GM23338 (cell line): Measurements from ENCODE around the gene KIFBP. TPM values are rescaled to one million over a fixed set of nuclear protein-coding genes. Genes with fewer than 3 reads are reported as not detected.
A peak's percentile ranks its signal among the peaks of the same experiment; 100 is the strongest.

Experiments
- ATAC-seq: fragments of 200-7000 bp; cut with Tn5 transposase; 3 replicates; pipeline ENCODE4 v1.9.1; 2020
- DNase-seq: peaks from one replicate; pipeline ENCODE4 v3.0.0-alpha.2; 2015; ENCODE audit warnings: low spot score
- H2AFZ ChIP-seq: fragments of 200-600 bp; sonication (generic); 2 replicates; pipeline ENCODE4 v1.8.0; 2016; ENCODE audit warnings: antibody characterized with exemption, mild to moderate bottlenecking, moderate library complexity
- H3F3A ChIP-seq: fragments of 200-600 bp; sonication (generic); replicated peaks from 2 replicates; pipeline ENCODE4 v1.8.0; 2017; ENCODE audit warnings: antibody characterized with exemption, mixed run types, low read depth
- H3K27ac ChIP-seq: fragments of 200-600 bp; sonication (generic); 2 replicates; pipeline ENCODE4 v1.6.1; 2016; ENCODE audit warnings: low read depth
- H3K27me3 ChIP-seq: fragments of 200-600 bp; sonication (generic); 2 replicates; pipeline ENCODE4 v1.8.0; 2016; ENCODE audit warnings: mild to moderate bottlenecking, mixed run types, moderate library complexity; ENCODE audit not compliant: insufficient read depth
- H3K36me3 ChIP-seq: fragments of 200-600 bp; sonication (generic); 2 replicates; pipeline ENCODE4 v1.8.0; 2016; ENCODE audit warnings: mild to moderate bottlenecking; ENCODE audit not compliant: insufficient read depth
- H3K4me1 ChIP-seq: fragments of 200-600 bp; sonication (generic); 2 replicates; pipeline ENCODE4 v1.8.0; 2016; ENCODE audit warnings: mild to moderate bottlenecking, moderate library complexity; ENCODE audit not compliant: insufficient read depth
- H3K4me2 ChIP-seq: fragments of 200-600 bp; sonication (generic); 2 replicates; pipeline ENCODE4 v1.7.1; 2017; ENCODE audit warnings: mixed run types
- H3K4me3 ChIP-seq: fragments of 200-600 bp; sonication (generic); 2 replicates; pipeline ENCODE4 v1.6.1; 2016; ENCODE audit warnings: mixed run types
- H3K79me2 ChIP-seq: fragments of 200-600 bp; sonication (generic); replicated peaks from 2 replicates; pipeline ENCODE4 v1.8.0; 2017; ENCODE audit warnings: mild to moderate bottlenecking; ENCODE audit not compliant: insufficient read depth
- H3K9me2 ChIP-seq: fragments of 200-600 bp; sonication (generic); 2 replicates; pipeline ENCODE4 v1.8.0; 2017; ENCODE audit not compliant: insufficient read depth
- H4K20me1 ChIP-seq: fragments of 200-600 bp; sonication (generic); replicated peaks from 2 replicates; pipeline ENCODE4 v1.8.0; 2017; ENCODE audit warnings: mild to moderate bottlenecking; ENCODE audit not compliant: insufficient read depth
- H3K27ac Mint-ChIP-seq: 2 replicates; pipeline ENCODE4 v1.8.0; 2020; ENCODE audit warnings: inconsistent platforms, mild to moderate bottlenecking, moderate library complexity, mixed read lengths
- H3K27me3 Mint-ChIP-seq: 3 replicates; pipeline ENCODE4 v1.8.0; 2022; ENCODE audit warnings: low read depth, mild to moderate bottlenecking, moderate library complexity, mixed read lengths, inconsistent platforms; ENCODE audit not compliant: insufficient read depth, poor library complexity
- H3K36me3 Mint-ChIP-seq: 3 replicates; pipeline ENCODE4 v1.8.0; 2021; ENCODE audit warnings: low read depth, mild to moderate bottlenecking, inconsistent platforms, moderate library complexity, mixed read lengths
- H3K4me1 Mint-ChIP-seq: 3 replicates; pipeline ENCODE4 v1.8.0; 2020; ENCODE audit warnings: mild to moderate bottlenecking, inconsistent platforms, mixed read lengths
- H3K4me3 Mint-ChIP-seq: 3 replicates; pipeline ENCODE4 v1.8.0; 2021; ENCODE audit warnings: moderate library complexity, mild to moderate bottlenecking, inconsistent platforms, mixed read lengths
- H3K9me3 Mint-ChIP-seq: 3 replicates; pipeline ENCODE4 v1.8.0; 2020; ENCODE audit warnings: moderate library complexity, mild to moderate bottlenecking, inconsistent platforms, mixed read lengths
- CREB1 ChIP-seq: fragments of 250-450 bp; sonication (Bioruptor Pico); IDR thresholded peaks from 2 replicates; pipeline ENCODE4 v1.5.0; 2020; ENCODE audit warnings: low read depth, mild to moderate bottlenecking, moderate library complexity
- EZH2 ChIP-seq: fragments of 200-600 bp; sonication (generic); IDR thresholded peaks from one replicate; pipeline ENCODE4 v1.8.0; 2017; ENCODE audit warnings: antibody characterized with exemption, mild to moderate bottlenecking, low read depth; ENCODE audit not compliant: unreplicated experiment
- JUNB ChIP-seq: IDR thresholded peaks from one replicate; pipeline ENCODE4 v1.6.1; 2016; ENCODE audit warnings: antibody characterized with exemption; ENCODE audit not compliant: unreplicated experiment
- POLR2AphosphoS5 ChIP-seq: IDR thresholded peaks from 2 replicates; pipeline ENCODE4 v1.6.1; 2016; ENCODE audit warnings: antibody characterized with exemption, low read depth
- ZNF114 ChIP-seq: fragments of 250-450 bp; sonication (Bioruptor Pico); IDR thresholded peaks from 2 replicates; pipeline ENCODE4 v1.5.0; 2020; ENCODE audit warnings: mild to moderate bottlenecking, moderate library complexity
- ZNF331 ChIP-seq: fragments of 250-450 bp; sonication (Bioruptor Pico); IDR thresholded peaks from 2 replicates; pipeline ENCODE4 v1.5.0; 2020; ENCODE audit warnings: low read depth, mild to moderate bottlenecking, moderate library complexity
- polyA plus RNA-seq: library from polyadenylated mRNA; unstranded; fragments of >200 nt; fragmentation: Nextera tagmentation; extraction: Ambion mirVana; gene quantifications from 2 replicates; pipeline ENCODE4 v1.2.1, GENCODE V29; 2016
- total RNA-seq: library from RNA; depleted of rRNA; stranded (reverse); fragments of >200 nt; shearing (Covaris generic); gene quantifications from 2 replicates; pipeline ENCODE4 v1.2.3, GENCODE V29; 2014
- TF ChIP-seq, protein P1 (sequence below): fragments of 250-450 bp; sonication (Bioruptor Pico); IDR thresholded peaks from 2 replicates; pipeline ENCODE4 v1.5.0; 2020; ENCODE audit warnings: mild to moderate bottlenecking, moderate library complexity
- TF ChIP-seq, protein P2 (sequence below): IDR thresholded peaks from one replicate; pipeline ENCODE4 v1.6.1; 2018; ENCODE audit warnings: antibody characterized with exemption; ENCODE audit not compliant: unreplicated experiment

KIFBP gene
- total and polyA plus RNA-seq, 2 experiments from 2014 or later: 24.5 to 39.8 TPM

DNA sequence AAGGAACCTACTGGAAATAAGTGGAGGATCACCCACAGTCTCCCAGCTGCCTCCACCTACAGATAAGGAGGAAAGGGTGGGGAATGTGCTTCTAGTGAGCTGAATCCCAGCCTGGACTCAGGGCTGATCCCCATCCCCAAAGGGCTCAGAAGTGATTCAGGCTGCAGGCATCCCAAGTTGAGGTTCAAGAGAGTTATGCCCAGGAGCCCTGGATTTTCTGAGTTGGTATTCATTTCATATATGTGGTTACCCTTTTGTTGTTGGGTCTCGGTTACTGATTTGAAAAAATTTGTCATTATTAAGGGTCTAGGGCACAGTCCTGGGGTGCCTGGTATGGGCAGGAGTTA, 69.3 kb downstream of the KIFBP start:
- no peaks in the 10 kb centered on the region for H3K4me1 ChIP-seq
- H3K79me2 ChIP-seq: no peaks in the 10 kb centered on the region
- no peaks in the 10 kb centered on the region for H4K20me1 ChIP-seq
- ATAC-seq (no peak), DNase-seq (no peak)
- no peaks in the 10 kb centered on the region for H3K9me2 ChIP-seq
- Mint-ChIP-seq H3K9me3 (no peaks in the 10 kb centered on the region), H3K27ac (no peak overlapping the region), H3K27me3 (peaks cover 9% of the 10 kb centered on the region), H3K4me1 (peaks cover 6% of the 10 kb centered on the region), H3K4me3 (no peak overlapping the region), H3K36me3 (no peaks in the 10 kb centered on the region)
- no peaks in the 10 kb centered on the region for H3F3A ChIP-seq
- no peak overlapping the region for H3K4me2 ChIP-seq
- no peaks in the 10 kb centered on the region for H3K27me3 ChIP-seq
- H3K36me3 ChIP-seq: no peaks in the 10 kb centered on the region
- no peak overlapping the region for H3K4me3 ChIP-seq
- H2AFZ ChIP-seq: peak overlapping the region; percentile 90
- no peak overlapping the region for H3K27ac ChIP-seq
- TF ChIP-seq CREB1 (CRISPR knock-in tag) (no peak), ZNF114 (CRISPR knock-in tag) (no peak), ZNF331 (CRISPR knock-in tag) (no peak), POLR2AphosphoS5 (no peak), JUNB (no peak), EZH2 (no peak)
- TF ChIP-seq, protein P1, sequence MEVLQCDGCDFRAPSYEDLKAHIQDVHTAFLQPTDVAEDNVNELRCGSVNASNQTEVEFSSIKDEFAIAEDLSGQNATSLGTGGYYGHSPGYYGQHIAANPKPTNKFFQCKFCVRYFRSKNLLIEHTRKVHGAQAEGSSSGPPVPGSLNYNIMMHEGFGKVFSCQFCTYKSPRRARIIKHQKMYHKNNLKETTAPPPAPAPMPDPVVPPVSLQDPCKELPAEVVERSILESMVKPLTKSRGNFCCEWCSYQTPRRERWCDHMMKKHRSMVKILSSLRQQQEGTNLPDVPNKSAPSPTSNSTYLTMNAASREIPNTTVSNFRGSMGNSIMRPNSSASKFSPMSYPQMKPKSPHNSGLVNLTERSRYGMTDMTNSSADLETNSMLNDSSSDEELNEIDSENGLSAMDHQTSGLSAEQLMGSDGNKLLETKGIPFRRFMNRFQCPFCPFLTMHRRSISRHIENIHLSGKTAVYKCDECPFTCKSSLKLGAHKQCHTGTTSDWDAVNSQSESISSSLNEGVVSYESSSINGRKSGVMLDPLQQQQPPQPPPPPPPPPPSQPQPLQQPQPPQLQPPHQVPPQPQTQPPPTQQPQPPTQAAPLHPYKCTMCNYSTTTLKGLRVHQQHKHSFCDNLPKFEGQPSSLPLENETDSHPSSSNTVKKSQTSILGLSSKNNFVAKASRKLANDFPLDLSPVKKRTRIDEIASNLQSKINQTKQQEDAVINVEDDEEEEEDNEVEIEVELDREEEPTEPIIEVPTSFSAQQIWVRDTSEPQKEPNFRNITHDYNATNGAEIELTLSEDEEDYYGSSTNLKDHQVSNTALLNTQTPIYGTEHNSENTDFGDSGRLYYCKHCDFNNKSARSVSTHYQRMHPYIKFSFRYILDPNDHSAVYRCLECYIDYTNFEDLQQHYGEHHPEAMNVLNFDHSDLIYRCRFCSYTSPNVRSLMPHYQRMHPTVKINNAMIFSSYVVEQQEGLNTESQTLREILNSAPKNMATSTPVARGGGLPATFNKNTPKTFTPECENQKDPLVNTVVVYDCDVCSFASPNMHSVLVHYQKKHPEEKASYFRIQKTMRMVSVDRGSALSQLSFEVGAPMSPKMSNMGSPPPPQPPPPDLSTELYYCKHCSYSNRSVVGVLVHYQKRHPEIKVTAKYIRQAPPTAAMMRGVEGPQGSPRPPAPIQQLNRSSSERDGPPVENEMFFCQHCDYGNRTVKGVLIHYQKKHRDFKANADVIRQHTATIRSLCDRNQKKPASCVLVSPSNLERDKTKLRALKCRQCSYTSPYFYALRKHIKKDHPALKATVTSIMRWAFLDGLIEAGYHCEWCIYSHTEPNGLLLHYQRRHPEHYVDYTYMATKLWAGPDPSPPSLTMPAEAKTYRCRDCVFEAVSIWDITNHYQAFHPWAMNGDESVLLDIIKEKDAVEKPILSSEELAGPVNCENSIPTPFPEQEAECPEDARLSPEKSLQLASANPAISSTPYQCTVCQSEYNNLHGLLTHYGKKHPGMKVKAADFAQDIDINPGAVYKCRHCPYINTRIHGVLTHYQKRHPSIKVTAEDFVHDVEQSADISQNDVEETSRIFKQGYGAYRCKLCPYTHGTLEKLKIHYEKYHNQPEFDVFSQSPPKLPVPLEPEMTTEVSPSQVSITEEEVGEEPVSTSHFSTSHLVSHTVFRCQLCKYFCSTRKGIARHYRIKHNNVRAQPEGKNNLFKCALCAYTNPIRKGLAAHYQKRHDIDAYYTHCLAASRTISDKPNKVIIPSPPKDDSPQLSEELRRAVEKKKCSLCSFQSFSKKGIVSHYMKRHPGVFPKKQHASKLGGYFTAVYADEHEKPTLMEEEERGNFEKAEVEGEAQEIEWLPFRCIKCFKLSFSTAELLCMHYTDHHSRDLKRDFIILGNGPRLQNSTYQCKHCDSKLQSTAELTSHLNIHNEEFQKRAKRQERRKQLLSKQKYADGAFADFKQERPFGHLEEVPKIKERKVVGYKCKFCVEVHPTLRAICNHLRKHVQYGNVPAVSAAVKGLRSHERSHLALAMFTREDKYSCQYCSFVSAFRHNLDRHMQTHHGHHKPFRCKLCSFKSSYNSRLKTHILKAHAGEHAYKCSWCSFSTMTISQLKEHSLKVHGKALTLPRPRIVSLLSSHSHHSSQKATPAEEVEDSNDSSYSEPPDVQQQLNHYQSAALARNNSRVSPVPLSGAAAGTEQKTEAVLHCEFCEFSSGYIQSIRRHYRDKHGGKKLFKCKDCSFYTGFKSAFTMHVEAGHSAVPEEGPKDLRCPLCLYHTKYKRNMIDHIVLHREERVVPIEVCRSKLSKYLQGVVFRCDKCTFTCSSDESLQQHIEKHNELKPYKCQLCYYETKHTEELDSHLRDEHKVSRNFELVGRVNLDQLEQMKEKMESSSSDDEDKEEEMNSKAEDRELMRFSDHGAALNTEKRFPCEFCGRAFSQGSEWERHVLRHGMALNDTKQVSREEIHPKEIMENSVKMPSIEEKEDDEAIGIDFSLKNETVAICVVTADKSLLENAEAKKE: no peak
- TF ChIP-seq, protein P2, sequence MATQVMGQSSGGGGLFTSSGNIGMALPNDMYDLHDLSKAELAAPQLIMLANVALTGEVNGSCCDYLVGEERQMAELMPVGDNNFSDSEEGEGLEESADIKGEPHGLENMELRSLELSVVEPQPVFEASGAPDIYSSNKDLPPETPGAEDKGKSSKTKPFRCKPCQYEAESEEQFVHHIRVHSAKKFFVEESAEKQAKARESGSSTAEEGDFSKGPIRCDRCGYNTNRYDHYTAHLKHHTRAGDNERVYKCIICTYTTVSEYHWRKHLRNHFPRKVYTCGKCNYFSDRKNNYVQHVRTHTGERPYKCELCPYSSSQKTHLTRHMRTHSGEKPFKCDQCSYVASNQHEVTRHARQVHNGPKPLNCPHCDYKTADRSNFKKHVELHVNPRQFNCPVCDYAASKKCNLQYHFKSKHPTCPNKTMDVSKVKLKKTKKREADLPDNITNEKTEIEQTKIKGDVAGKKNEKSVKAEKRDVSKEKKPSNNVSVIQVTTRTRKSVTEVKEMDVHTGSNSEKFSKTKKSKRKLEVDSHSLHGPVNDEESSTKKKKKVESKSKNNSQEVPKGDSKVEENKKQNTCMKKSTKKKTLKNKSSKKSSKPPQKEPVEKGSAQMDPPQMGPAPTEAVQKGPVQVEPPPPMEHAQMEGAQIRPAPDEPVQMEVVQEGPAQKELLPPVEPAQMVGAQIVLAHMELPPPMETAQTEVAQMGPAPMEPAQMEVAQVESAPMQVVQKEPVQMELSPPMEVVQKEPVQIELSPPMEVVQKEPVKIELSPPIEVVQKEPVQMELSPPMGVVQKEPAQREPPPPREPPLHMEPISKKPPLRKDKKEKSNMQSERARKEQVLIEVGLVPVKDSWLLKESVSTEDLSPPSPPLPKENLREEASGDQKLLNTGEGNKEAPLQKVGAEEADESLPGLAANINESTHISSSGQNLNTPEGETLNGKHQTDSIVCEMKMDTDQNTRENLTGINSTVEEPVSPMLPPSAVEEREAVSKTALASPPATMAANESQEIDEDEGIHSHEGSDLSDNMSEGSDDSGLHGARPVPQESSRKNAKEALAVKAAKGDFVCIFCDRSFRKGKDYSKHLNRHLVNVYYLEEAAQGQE: no peak
